Astrocyte (in vitro differentiated cells and primary cell): ENCODE data around the gene C6orf141. TPM values are rescaled to one million over a fixed set of nuclear protein-coding genes. Genes with fewer than 3 reads are reported as not detected.

Source experiments
- DNase-seq: peaks from one replicate; pipeline ENCODE4 v3.0.0-alpha.2; 2010; ENCODE audit warnings: low read depth
- FAIRE-seq: peaks from 2 replicates; lab custom pipeline; 2011; peaks lifted over from hg19 to GRCh38; lab: Jason Lieb, UNC
- H2AFZ ChIP-seq: 2 replicates; pipeline ENCODE4 v1.6.0; 2012; ENCODE audit warnings: low read depth, low read length, inconsistent platforms
- H3K27ac ChIP-seq: 2 replicates; pipeline ENCODE4 v1.5.1; 2011; ENCODE audit warnings: low read depth, low read length, inconsistent platforms
- H3K27me3 ChIP-seq: 2 replicates; pipeline ENCODE4 v1.6.0; 2011; ENCODE audit warnings: low read length, inconsistent platforms; ENCODE audit not compliant: insufficient read depth
- H3K36me3 ChIP-seq: 2 replicates; pipeline ENCODE4 v1.5.1; 2011; ENCODE audit warnings: low read length, inconsistent platforms; ENCODE audit not compliant: insufficient read depth
- H3K4me1 ChIP-seq: 2 replicates; pipeline ENCODE4 v1.5.1; 2011; ENCODE audit warnings: low read length, inconsistent platforms; ENCODE audit not compliant: insufficient read depth
- H3K4me2 ChIP-seq: 2 replicates; pipeline ENCODE4 v1.6.0; 2012; ENCODE audit warnings: low read length, inconsistent platforms
- H3K4me3 ChIP-seq: 2 replicates; pipeline ENCODE4 v1.5.1; 2011; ENCODE audit warnings: low read depth, mild to moderate bottlenecking, low read length, inconsistent platforms; ENCODE audit not compliant: insufficient read depth
- H3K79me2 ChIP-seq: 2 replicates; pipeline ENCODE4 v1.6.0; 2012; ENCODE audit warnings: mild to moderate bottlenecking, low read length, inconsistent platforms; ENCODE audit not compliant: insufficient read depth
- H3K9ac ChIP-seq: 2 replicates; pipeline ENCODE4 v1.6.0; 2012; ENCODE audit warnings: mild to moderate bottlenecking, low read length, inconsistent platforms
- H3K9me3 ChIP-seq: 2 replicates; pipeline ENCODE4 v1.5.1; 2012; ENCODE audit warnings: low read depth, mild to moderate bottlenecking, low read length, inconsistent platforms; ENCODE audit not compliant: insufficient read depth
- H4K20me1 ChIP-seq: 2 replicates; pipeline ENCODE4 v1.6.0; 2012; ENCODE audit warnings: low read length, inconsistent platforms; ENCODE audit not compliant: insufficient read depth
- H3K27ac Mint-ChIP-seq: one replicate; pipeline ENCODE4 v1.8.0; 2021; ENCODE audit warnings: mild to moderate bottlenecking, mixed read lengths; ENCODE audit not compliant: unreplicated experiment
- H3K27me3 Mint-ChIP-seq: one replicate; pipeline ENCODE4 v1.8.0; 2021; ENCODE audit warnings: low read depth, mixed read lengths; ENCODE audit not compliant: unreplicated experiment
- H3K36me3 Mint-ChIP-seq: one replicate; pipeline ENCODE4 v1.8.0; 2021; ENCODE audit warnings: low read depth, mixed read lengths; ENCODE audit not compliant: unreplicated experiment
- H3K4me1 Mint-ChIP-seq: one replicate; pipeline ENCODE4 v1.8.0; 2021; ENCODE audit warnings: low read depth, mixed read lengths; ENCODE audit not compliant: unreplicated experiment
- H3K4me3 Mint-ChIP-seq: one replicate; pipeline ENCODE4 v1.8.0; 2021; ENCODE audit warnings: mild to moderate bottlenecking, moderate library complexity, mixed read lengths; ENCODE audit not compliant: unreplicated experiment
- H3K9me3 Mint-ChIP-seq: one replicate; pipeline ENCODE4 v1.8.0; 2021; ENCODE audit warnings: mild to moderate bottlenecking, mixed read lengths; ENCODE audit not compliant: unreplicated experiment
- EZH2 ChIP-seq: IDR thresholded peaks from 2 replicates; pipeline ENCODE4 v1.6.1; 2012; ENCODE audit warnings: mild to moderate bottlenecking, low read length, inconsistent platforms; ENCODE audit not compliant: insufficient read depth
- total RNA-seq: library from RNA; stranded (reverse); gene quantifications from 2 replicates; pipeline ENCODE4 v1.2.1, GENCODE V29; 2021
- TF ChIP-seq, protein P1 (sequence below): IDR thresholded peaks from 2 replicates; pipeline ENCODE4 v1.5.1; 2011; ENCODE audit warnings: low read depth, mild to moderate bottlenecking, inconsistent platforms, low read length, moderate library complexity; ENCODE audit not compliant: insufficient read depth

Gene C6orf141
- total RNA-seq, 1 donor from 2014 or later: 4.6 TPM

DNA sequence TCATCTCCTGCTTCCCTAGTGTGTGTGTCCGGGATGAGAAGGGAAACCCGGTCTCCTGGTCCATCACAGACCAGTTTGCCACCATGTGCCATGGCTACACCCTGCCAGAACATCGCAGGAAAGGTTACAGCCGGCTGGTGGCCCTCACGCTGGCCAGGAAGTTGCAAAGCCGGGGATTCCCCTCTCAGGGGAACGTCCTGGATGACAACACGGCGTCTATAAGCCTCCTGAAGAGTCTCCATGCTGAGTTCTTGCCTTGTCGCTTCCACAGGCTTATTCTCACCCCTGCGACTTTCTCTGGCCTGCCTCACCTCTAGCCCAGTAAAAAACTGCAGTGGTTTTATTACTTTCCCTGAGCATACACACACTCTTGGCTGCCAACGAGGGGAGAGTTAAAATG, 23.9 kb upstream of the C6orf141 start:
- H3K27ac ChIP-seq: no peak overlapping the region
- no peaks in the 10 kb centered on the region for H4K20me1 ChIP-seq
- Mint-ChIP-seq H3K27ac (no peak overlapping the region), H3K9me3 (no peaks in the 10 kb centered on the region), H3K27me3 (no peaks in the 10 kb centered on the region), H3K36me3 (no peaks in the 10 kb centered on the region), H3K4me1 (no peaks in the 10 kb centered on the region), H3K4me3 (no peak overlapping the region)
- no peaks in the 10 kb centered on the region for H3K79me2 ChIP-seq
- no peak overlapping the region for H3K4me3 ChIP-seq
- FAIRE-seq (no peak), DNase-seq (no peak)
- H3K4me2 ChIP-seq: no peak overlapping the region
- TF ChIP-seq, protein P1, sequence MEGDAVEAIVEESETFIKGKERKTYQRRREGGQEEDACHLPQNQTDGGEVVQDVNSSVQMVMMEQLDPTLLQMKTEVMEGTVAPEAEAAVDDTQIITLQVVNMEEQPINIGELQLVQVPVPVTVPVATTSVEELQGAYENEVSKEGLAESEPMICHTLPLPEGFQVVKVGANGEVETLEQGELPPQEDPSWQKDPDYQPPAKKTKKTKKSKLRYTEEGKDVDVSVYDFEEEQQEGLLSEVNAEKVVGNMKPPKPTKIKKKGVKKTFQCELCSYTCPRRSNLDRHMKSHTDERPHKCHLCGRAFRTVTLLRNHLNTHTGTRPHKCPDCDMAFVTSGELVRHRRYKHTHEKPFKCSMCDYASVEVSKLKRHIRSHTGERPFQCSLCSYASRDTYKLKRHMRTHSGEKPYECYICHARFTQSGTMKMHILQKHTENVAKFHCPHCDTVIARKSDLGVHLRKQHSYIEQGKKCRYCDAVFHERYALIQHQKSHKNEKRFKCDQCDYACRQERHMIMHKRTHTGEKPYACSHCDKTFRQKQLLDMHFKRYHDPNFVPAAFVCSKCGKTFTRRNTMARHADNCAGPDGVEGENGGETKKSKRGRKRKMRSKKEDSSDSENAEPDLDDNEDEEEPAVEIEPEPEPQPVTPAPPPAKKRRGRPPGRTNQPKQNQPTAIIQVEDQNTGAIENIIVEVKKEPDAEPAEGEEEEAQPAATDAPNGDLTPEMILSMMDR: no peak
- TF ChIP-seq EZH2: no peak
- H3K27me3 ChIP-seq: no peaks in the 10 kb centered on the region
- no peak overlapping the region for H2AFZ ChIP-seq
- no peaks in the 10 kb centered on the region for H3K9me3 ChIP-seq
- H3K9ac ChIP-seq: no peak overlapping the region
- no peaks in the 10 kb centered on the region for H3K36me3 ChIP-seq
- H3K4me1 ChIP-seq: no peaks in the 10 kb centered on the region

DNA sequence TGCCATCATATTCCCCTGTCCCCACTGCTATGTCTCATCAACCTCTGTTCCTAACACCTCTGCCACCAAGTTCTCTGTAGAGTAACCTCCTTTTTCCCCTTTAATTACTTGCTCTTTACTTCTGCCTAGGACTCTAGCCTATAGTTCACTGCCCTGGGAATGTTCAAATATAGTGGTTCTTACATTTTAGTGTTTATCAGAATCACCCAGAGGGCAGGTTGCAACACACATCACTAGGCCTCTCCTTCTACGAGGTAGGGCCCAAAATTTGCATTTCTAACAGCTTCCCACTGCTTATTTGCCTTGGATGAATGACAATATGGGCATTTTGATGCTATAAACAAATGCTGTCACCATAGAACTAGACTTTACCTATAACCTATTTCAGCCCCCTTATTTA, 23.1 kb upstream of the C6orf141 start:
- FAIRE-seq: no peak
- Histone ChIP-seq H3K27ac (no peak overlapping the region), H3K27me3 (no peaks in the 10 kb centered on the region), H3K9ac (no peak overlapping the region), H3K79me2 (no peaks in the 10 kb centered on the region), H3K36me3 (no peaks in the 10 kb centered on the region), H3K4me2 (no peak overlapping the region), H3K9me3 (no peaks in the 10 kb centered on the region), H3K4me3 (no peak overlapping the region), H2AFZ (no peak overlapping the region), H4K20me1 (no peaks in the 10 kb centered on the region), H3K4me1 (no peaks in the 10 kb centered on the region)
- Mint-ChIP-seq H3K9me3 (no peaks in the 10 kb centered on the region), H3K36me3 (no peaks in the 10 kb centered on the region), H3K27me3 (no peaks in the 10 kb centered on the region), H3K4me3 (no peak overlapping the region), H3K27ac (no peak overlapping the region), H3K4me1 (no peaks in the 10 kb centered on the region)
- DNase-seq: no peak
- TF ChIP-seq, protein P1: no peak
- TF ChIP-seq EZH2: no peak

DNA sequence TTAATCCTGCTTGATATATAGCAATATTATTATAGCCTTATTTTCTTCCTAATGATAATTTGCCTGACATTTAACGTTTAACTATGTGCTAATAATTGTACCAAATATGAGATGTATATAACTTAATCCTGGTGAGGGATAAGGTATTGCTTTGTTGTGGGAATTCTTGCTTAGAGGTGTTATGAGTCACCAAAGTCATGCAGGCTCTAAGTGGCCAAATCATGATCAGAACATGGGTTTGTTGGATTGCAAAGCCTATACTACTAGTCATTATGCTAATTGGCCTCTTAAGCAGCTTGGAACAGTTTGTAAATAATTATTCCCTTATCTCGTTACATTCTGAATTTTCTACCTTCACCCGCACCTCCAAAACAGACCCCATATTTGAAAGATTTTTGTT, 21.9 kb upstream of the C6orf141 start:
- DNase-seq (no peak), FAIRE-seq (peak; percentile 5)
- Histone ChIP-seq H3K4me1 (no peaks in the 10 kb centered on the region), H3K27me3 (no peaks in the 10 kb centered on the region), H4K20me1 (no peaks in the 10 kb centered on the region), H2AFZ (no peak overlapping the region), H3K4me2 (no peak overlapping the region), H3K4me3 (no peak overlapping the region), H3K36me3 (no peaks in the 10 kb centered on the region), H3K79me2 (no peaks in the 10 kb centered on the region), H3K9ac (no peak overlapping the region), H3K27ac (no peak overlapping the region), H3K9me3 (no peaks in the 10 kb centered on the region)
- no peak for TF ChIP-seq EZH2
- TF ChIP-seq, protein P1: no peak
- no peaks in the 10 kb centered on the region for H3K27me3 Mint-ChIP-seq
- no peak overlapping the region for H3K27ac Mint-ChIP-seq
- H3K4me3 Mint-ChIP-seq: no peak overlapping the region
- no peaks in the 10 kb centered on the region for H3K4me1 Mint-ChIP-seq
- no peaks in the 10 kb centered on the region for H3K9me3 Mint-ChIP-seq
- H3K36me3 Mint-ChIP-seq: no peaks in the 10 kb centered on the region
